Stimulated activated naive CD8-positive, alpha-beta T cell treated with anti-CD3 and anti-CD28 coated beads, Interleukin-15, Interleukin-2, amounts not matched to agents 100 U/mL and 50 U/mL, for 24 hours (primary cell): ENCODE measurements around the gene MOV10L1.

Experiments used
- ATAC-seq: fragments of 150-1000 bp; cut with Tn5 transposase; one replicate; pipeline ENCODE4 v1.10.0; 2021
- DNase-seq: peaks from one replicate; pipeline ENCODE4 v3.0.0; 2021

MOV10L1 gene

GRCh38 chr22:50176850-50177536 lies 87.2 kb downstream of the MOV10L1 start:
- ATAC-seq (no peak), DNase-seq (no peak)

DNA sequence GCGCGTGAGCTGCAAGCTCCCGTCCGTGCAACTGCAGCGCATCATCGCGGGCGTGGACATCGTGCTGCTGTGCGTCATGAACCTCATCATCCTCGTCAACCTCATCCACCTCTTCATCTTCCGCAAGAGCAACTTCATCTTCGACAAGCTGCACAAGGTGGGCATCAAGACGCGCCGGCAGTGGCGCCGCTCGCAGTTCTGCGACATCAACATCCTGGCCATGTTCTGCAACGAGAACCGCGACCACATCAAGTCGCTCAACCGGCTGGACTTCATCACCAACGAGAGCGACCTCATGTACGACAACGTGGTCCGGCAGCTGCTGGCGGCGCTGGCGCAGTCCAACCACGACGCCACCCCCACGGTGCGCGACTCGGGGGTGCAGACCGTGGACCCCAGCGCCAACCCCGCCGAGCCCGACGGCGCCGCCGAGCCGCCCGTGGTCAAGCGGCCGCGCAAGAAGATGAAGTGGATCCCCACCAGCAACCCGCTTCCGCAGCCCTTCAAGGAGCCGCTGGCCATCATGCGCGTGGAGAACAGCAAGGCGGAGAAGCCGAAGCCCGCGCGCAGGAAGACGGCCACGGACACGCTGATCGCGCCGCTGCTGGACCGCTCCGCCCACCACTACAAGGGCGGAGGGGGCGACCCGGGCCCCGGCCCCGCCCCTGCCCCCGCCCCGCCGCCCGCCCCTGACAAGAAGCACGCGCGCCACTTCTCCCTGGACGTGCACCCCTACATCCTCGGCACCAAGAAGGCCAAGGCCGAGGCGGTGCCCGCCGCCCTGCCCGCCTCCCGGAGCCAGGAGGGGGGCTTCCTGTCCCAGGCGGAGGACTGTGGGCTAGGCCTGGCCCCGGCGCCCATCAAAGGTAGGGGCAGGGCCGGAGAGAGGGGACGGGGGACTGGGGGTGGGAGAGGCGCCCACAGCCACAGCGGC lies 88.0 kb downstream of the MOV10L1 start:
- no peak for DNase-seq
- ATAC-seq = no peak

DNA sequence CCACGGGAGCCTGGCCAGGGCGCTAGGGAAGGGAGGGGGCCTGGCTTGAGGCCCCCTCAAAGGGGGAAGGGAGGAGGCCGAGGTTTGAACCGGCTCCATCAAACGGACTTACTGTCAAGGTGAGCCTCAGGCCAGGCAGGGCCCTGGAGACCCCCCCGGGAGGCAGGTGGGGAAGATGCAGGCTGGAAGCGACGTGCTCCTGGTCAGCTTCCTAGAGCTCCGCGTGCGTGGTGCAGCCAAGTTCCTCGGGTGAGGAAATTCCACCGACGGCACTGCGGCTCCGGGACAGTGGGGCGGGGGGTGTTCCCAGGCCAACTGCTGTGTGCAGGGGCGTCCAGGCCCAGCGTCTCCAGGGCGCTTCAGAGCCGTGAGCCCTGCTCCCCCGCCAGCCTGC lies 88.7 kb downstream of the MOV10L1 start:
- DNase-seq (no peak), ATAC-seq (no peak)

- ATAC-seq (no peak), DNase-seq (no peak)
Measured at GRCh38 chr22:50178871-50179869, 89.4 kb downstream of the MOV10L1 start.

DNA sequence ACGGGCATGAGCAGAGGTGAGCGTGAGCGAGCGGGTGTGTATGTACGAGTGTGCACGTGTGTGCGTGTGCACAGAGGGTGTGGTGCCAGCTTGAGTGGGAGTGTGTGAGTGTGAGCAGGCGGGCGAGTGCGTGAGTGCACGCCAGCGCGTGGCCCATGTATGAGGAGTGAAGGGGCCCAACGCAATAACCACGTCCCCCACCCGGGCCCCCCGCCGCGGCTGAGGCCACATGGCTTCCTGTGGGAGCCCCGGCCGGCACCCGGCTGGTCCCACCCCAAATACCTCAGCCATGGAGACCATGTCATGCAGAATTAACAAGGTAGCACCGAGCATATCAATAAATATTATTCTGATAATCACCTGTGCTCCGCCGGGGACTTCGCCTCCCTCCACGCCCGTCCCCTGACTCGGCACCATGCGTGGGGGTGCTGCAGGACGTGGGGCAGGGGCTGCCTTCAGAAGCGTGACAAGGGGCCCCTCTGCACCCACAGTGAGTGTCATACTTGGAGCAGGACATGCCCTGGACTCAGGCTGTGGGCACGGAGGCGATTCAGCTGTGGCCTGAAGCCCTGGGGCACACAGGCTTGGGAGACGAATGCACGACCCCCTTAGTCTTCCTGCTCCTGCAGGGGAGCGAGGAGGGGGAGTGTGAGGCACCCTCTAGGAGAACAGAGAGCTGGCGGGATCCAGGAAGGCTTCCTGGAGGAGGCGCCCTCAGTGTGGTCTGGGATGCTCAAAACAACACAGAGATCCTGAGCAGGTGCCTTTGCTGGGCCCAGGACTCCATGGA lies 90.3 kb downstream of the MOV10L1 start:
- ATAC-seq (no peak), DNase-seq (no peak)

DNA sequence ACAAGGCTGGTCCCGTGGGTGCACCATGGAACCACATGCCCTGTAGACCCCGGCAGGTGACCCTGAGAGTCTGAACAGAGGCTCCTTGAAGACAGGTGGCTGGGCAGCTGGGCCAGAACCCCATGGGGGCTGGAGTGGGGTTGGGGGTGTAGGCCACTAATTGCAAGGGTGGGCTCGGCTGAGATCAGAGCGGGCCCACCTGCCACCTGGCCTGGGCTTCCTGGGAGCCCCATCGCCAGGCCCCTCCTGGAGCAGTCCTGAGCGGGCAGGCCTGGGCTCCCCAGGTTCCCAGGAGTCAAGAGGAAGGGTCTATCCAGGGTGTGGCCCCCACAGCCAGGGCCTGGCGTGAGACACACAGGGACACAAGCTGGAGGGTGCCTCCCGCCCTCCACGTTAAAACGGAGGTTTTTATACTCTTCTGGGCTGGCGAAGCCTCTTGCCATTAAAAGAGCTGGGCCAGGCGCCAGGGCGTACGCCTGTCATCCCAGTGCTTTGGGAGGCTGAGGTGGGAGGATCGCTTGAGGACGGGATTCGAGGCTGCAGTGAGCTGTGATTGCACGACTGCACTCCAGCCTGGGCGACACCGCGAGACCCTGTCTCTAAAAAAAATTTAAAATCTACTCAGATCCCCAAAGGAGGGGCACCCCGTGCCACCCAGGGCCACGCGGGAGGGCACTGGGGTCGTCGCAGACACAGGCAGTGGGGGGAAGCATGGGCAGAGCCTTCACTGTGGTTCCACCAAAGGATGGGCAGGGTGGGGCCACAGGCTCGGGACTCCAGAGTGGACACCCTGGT lies 91.1 kb downstream of the MOV10L1 start:
- DNase-seq = no peak
- no peak for ATAC-seq

DNA sequence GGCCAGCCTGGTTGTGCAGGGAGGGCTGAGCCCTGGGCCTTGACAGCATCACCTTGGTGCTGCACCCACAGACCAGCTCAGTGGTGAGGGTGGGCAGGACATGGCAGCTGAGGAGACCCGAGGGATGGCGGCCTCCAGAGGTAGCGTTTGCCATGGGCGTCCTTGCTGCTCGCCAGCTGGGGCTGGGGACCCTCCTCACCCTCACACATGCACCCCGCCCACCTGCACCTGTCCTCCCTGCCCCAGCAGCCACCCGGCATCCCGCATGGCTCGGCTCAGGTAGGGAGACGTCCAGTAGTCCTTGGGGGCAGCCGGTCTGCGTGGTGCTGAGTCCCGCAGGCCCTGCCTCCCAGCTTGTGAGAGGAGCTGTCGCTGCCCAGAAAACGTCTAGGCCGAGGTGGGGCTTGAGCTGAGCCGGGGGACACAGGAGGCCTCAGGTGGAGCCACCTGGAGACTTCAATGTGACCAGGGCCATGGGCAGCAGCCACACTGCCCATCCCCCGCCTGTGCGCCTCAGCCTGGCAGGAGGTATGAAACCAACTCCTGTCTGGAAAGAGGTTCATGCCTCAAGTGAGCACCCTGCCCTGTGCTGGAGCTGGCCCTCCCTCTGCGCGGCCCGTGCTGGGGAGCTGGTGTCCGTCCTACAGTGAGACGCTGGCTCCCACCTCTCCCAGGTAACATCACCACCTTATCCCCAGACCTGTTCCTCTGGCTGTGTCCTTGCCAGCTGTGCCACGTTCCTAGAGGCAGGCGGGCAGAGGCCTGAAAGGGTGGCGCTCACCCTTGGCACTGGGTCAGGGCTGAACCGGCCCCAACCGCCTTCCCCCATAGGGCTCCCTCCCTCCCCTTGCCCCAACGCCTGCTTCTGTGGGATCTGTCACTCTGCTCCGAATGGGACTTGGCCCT lies 92.6 kb downstream of the MOV10L1 start:
- ATAC-seq = no peak

GRCh38 chr22:50183141-50183971 lies 93.5 kb downstream of the MOV10L1 start:
- ATAC-seq = no peak
- DNase-seq = no peak

More for the DNA sequence above, 92.6 kb downstream of the MOV10L1 start:
- no peak for DNase-seq

GRCh38 chr22:50184004-50184901 lies 94.4 kb downstream of the MOV10L1 start:
- DNase-seq (peak; percentile 14), ATAC-seq (no peak)

GRCh38 chr22:50184902-50185374 lies 95.1 kb downstream of the MOV10L1 start:
- ATAC-seq (no peak), DNase-seq (no peak)

GRCh38 chr22:50185375-50186087 lies 95.7 kb downstream of the MOV10L1 start, which contains the start of gene TRABD:
Gene TRABD (plus strand): TSS chr22:50185913. CDS start chr22:50193061, 7,148 bp downstream.
- ATAC-seq (peak; percentile 82), DNase-seq (peak; percentile 93)

DNA sequence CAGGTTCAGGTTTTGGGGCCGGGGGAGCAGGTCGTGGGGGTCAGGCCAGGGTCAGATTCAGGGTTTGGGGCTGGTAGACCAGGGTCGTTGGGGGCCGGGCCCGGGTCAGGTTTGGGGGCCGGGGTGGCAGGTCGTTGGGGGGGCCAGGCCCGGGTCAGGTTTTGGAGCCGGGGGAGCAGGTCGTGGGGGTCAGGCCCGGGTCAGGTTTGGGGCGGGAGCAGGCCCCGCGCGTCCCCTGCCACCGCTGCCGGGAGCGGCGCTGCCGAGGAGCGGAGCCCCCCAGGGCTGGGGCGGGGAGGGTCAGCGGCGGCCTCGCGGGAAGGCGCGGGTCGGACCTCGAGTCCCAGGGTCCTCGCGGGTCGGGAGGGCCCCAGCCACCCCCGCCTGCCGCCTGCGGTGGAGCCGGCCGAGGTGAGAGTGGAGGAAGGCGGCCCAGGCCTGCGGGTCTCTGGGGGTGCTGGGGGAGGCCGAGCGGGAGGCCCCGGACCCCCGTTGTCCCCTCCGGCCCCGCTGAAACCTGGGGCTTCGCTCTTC lies 96.4 kb downstream of the MOV10L1 start:
- DNase-seq = no peak
- ATAC-seq = no peak

DNA sequence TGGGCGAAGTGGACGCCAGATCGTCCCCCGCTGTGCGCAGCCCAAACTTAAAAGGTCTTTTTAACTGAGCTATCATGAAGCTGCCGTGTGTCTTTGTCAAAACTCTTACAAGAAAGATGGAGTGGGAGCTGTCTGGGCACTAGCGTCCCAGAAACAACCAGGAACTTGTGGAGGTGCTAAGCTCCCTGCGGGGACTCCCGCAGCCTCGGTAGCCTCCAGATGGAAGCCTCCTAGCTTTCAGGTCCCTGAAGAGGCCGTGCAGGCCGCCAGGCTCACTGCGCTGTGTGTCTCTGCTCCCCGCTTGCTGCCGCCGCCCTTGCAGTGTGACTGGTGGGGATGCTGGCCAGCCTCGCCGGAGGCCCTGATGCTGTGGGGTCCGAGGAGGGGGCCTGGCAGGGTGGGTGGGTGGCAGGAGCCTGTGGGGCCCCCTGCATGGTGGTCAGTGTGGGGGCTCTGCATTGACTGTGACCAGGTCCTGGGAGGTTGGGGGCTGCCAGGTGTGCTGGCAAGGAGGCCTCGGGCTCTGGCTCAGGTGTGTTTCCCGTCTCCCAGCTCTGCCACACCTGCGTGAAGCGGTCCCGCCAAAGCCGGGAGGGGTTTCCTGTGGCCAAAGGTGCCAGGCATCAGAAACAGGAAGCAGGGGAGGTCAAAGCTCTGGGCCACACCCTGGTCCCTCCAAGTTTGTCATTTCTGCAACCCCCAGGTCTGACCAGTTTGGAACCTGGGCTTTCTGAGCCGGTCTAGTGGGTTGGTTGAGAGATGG lies 97.1 kb downstream of the MOV10L1 start:
- no peak for DNase-seq
- ATAC-seq = no peak

GRCh38 chr22:50188356-50188755 lies 98.5 kb downstream of the MOV10L1 start:
- DNase-seq = no peak
- ATAC-seq = no peak

DNA sequence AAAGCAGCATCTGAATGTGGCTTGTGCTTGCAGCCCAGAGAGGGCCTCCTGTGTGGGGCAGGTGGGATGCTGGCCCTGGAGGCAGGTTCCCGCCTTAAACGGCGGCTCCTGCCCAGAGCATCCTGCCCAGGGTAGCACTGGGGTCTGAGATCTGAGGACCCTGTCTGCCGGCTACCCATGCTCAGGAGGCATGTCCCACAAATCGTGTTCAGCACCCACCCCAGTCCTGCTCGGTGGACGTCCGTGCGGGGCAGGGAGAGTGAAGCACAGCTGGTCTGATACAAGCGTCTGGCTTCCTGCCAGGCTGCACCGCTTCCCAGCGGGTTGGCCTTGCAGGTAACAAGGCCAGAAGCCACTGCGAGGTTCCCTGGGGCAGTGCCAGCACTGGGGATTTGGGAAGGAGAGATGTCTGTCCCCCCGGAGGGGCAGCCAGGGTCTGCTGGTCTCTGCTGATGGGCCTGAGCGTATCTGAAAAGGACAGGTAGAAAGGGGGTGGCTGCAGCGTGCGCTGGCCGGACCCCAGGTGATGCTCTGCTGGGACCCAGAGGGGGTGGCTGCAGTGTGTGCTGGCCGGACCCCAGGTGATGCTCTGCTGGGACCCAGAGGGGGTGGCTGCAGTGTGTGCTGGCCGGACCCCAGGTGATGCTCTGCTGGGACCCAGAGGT lies 99.5 kb downstream of the MOV10L1 start:
- DNase-seq (no peak), ATAC-seq (no peak)
